IPS-NIHi11 (cell line): ENCODE data around the gene OXTR.

ENCODE experiments used
- DNase-seq: peaks from one replicate; pipeline ENCODE4 v3.0.0; 2012; ENCODE audit warnings: mixed read lengths, low spot score

The OXTR gene

GRCh38 chr3:8767667-8768363 lies 1.6 kb downstream of the OXTR start:
- DNase-seq = peak; percentile 80

- no peak for DNase-seq
Observed at GRCh38 chr3:8767256-8767666, 2.2 kb downstream of the OXTR start.

GRCh38 chr3:8766148-8766547 lies 3.3 kb downstream of the OXTR start:
- DNase-seq = no peak

- no peak for DNase-seq
Observed at GRCh38 chr3:8765528-8765927, 3.9 kb downstream of the OXTR start.

DNA sequence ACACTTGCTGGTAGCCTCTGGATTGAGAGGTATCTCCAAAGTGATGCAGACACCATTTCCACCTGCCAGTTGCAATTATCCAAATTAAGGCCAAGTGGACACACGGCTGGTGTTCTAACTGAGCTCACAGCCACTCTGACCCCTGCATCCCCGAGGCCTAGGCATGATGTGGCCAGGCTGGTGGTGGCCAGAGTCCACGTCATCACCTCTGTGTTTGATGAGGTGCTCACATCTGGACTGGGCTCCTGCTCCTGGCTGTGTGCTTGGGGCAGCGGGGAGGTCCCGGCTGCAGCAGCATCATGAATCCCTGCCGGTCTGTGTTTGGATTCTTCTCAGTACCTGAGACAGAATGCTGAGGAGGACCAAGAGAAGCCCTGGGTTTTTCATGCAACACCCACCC lies 4.9 kb downstream of the OXTR start:
- no peak for DNase-seq

DNA sequence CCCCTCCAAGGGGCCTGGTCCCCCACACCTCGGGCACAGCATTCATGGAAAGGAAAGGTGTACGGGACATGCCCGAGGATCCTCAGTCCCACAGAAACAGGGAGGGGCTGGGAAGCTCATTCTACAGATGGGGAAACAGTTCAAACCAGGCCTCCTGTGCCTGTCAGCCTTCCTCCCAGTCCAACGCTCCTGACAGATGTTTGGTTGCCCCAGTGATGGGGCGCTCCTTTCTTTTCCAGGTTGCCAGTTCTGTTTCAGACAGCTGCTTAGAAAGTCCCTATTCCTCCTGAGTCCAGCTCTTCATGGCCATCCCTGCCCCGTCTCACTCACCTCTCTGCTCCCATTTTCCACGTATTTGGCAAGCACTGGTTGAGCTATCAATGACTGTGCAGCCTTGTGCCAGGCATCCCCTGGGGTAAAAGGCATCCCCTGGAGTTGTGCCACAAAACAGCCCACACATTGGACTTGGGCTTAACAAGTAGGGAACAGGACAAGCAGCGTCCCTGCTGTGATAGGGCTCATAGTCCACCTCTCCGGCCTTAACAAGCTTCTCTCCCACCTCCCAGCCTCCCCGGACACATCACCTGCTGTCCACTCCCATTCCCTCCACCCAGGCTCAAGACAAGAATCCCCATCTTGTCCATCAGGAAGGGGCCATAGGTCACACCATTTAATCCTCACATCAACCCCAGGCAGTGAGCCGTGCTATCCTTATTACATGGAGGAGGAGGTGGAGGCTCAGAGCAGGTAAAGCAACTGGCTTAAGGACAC lies 6.6 kb downstream of the OXTR start:
- no peak for DNase-seq

DNA sequence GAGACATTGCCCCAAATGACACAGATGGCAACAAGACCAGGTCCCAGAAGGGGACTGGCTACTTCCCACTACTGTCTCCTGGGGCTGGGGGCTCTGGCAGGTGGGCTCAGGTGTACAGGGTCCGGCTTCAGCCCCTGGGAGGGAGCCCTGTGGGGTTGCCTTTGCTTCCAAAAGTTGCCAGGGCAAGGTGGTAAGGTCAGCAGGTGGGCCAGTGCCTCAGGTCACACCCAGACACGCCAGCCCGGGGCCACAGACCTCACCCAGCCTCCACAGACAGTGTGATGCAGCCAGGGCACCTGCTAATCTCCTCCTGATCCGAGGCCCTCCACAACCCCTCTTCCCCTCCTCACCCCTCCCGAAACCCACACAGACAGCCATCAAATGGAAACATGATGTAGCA lies 7.5 kb downstream of the OXTR start:
- DNase-seq = no peak

GRCh38 chr3:8760506-8760905 lies 8.9 kb downstream of the OXTR start:
- no peak for DNase-seq

DNA sequence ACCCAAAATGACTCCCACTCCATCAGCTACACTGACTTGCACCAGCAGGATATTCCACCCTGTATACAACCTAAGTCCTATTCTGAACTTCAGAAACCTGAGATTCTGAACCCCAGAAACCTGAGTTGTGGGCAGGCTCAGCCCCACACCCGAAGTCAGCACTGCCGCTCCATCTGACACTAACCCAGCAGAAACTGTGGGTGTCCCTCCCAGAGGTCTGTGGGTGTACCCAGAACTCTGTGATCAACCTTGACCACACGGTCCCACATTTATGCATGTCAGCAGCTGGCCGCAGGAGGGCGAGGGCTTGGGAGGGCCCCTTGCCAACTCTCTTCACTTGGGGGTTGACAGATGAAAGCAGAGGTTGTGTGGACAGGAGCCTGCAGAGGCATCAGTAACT lies 9.3 kb downstream of the OXTR start:
- no peak for DNase-seq

- DNase-seq = no peak
Observed at GRCh38 chr3:8759038-8759707, 10.2 kb downstream of the OXTR start.

GRCh38 chr3:8757551-8758518 lies 11.6 kb downstream of the OXTR start:
- no peak for DNase-seq

GRCh38 chr3:8756671-8757070 lies 12.7 kb downstream of the OXTR start:
- peak; percentile 38 for DNase-seq

GRCh38 chr3:8755564-8756237 lies 13.7 kb downstream of the OXTR start:
- peak; percentile 51 for DNase-seq

- DNase-seq = no peak
Observed at GRCh38 chr3:8755097-8755496, 14.3 kb downstream of the OXTR start.

GRCh38 chr3:8752832-8753231 lies 16.6 kb downstream of the OXTR start:
- DNase-seq = no peak

GRCh38 chr3:8749316-8749715 lies 20.1 kb downstream of the OXTR start:
- DNase-seq = no peak

DNA sequence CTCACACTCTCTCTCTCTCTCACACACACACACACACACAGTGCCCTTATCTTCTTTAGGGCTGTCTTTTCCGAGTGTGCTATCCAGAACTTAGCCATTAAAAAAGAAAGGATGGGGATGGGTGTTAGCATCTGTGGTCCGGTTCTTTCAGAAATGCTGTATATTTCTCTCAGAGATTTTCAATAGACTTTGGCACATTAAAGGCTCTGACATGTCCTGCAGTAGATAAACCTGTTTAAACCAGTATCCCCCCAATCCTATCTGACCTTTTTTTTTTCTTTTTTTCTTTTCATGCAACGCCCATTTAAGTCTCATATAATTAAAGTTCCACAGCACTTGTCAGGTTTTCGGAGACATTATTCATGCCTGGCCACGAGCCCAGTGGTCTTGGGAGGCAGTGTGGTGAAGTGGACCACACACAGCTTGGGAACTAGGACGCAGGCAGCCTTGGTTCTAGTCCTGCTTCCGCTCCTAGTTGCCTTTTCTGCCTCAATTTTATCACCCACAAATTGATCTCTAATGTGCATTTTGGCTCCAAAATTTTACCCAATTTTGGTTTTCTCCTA lies 22.6 kb downstream of the OXTR start:
- no peak for DNase-seq

DNA sequence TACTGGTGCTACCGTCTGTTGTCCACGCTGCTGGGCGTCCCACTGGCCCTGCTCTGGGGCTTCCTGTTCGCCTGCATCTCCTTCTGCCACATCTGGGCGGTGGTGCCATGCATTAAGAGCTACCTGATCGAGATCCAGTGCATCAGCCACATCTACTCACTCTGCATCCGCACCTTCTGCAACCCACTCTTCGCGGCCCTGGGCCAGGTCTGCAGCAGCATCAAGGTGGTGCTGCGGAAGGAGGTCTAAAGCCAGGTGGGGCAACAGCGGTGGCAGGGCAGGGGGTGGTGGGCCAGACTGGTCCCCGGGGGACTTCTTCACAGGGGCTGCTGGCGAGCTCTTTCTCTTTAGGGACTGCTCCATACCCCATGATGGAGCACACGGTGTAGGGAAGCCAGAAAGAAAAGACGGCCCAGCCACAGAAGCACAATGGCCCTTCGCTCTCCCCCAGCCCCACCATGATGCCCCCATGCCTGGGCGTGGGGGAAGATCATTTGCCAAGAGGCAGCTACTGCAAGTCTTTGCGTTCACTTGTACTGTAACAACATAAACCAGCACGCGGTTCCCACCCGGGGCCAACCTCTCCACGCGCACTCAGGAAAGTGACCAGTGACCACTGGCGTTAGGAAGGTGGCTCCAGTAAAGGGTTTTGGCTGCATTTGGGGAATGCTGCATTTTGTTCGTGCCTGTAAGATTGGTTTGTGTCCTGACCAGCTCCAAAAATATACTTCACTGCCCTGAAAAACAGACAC lies 23.6 kb downstream of the OXTR start:
- no peak for DNase-seq

DNA sequence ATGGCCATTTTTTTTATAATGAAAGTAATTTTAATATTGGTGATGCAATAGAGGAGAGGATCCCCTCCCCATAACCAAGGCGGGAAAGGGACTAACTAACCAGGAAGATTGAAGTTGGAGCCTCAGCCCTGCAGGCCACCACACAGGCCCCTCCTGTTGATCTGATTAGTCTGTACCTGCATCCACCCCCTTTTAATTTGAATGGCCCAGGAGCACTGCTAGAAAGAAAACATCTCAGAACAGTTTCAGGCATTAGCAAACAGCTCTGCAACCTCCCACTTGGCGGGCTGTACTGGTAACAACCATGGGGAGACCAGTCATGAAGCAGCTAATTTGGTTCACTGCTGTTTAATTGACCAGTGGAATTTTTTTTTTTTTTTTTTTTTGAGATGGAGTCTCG lies 25.5 kb downstream of the OXTR start:
- peak; percentile 25 for DNase-seq

DNA sequence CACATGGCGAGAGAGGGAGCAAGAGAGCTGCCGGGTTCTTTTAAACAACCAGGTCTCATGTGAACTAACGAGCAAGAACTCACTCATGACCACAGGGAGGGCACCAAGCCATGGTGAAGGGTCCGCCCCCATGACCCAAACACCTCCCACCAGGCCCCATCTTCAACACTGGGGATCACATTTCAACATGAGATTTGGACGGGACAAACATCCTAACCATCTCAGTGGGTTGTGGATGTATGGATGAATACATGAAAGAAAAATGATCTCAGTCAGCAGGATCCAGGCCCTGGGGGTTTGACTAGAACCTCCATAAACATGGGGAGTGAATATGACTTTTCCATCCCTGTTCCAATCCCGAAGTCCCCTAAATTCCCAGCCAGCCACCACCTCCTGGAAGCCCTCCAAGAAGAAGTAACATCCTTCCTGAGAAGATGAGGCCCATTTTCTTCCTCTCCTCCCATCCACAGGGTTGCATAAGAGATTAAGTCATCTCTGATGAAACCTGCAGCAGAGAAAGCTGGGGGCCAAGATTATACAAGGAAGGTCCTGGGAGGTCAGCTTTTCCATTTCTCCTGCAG lies 26.3 kb downstream of the OXTR start:
- DNase-seq = no peak
